ENCODE data around the gene NRIP2.

DNA sequence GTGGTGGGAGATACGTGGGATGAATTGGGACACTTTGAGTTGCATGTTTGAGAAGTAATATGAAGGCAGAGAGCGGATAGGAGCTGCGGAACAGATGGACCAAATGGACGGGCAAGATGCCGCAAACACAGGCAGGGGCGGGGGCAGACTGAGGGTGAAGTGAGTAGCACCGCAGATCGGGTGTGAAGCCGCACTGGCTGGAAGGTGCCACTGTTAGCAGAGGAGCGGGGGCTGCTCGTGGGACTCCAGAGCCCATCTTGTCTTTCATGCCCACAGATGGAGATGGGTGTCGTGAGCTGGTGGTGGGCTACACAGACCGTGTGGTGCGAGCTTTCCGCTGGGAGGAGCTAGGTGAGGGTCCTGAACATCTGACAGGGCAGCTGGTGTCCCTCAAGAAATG, 15.0 kb downstream of the NRIP2 start:
- TF ChIP-seq TAF1 (IDR thresholded peaks at IDR 0.05; ENCODE audit: borderline replicate concordance, insufficient read depth, low read length) (no peak), POLR2AphosphoS5 (IDR thresholded peaks at IDR 0.05; ENCODE audit: low read depth, low read length) (no peak), FOXP2 (optimal IDR thresholded peaks at IDR 0.05; ENCODE audit: borderline replicate concordance, extremely low read depth, extremely low read length, insufficient read depth) (no peak)

Data from PFSK-1 (cell line).